Spleen (tissue), 7 donors: Measurements from ENCODE around the gene GYG1.

Experiments used
- POLR2A ChIP-seq, 3 donors: fragments of 450-650 bp; IDR thresholded peaks; one replicate each; pipeline ENCODE4 v1.5.1; 2017; ENCODE audit warnings: antibody characterized with exemption in 3 of 3, mild to moderate bottlenecking in 1 of 3
- POLR2AphosphoS5 ChIP-seq, 3 donors: sonication (generic); formaldehyde crosslinking; IDR thresholded peaks; one replicate each; pipeline ENCODE4 v1.5.1; 2017; ENCODE audit warnings: antibody characterized with exemption in 3 of 3
- TF ChIP-seq, protein P1 (sequence below), 11 experiments: fragments of 200-600 bp in 7 of 11; fragments of 450-650 bp in 4 of 11; sonication (generic) in 4 of 11; IDR thresholded peaks in 8 of 11; conservative IDR thresholded peaks in 3 of 11; 1 replicate in 7 of 11; 2 replicates in 4 of 11; pipeline versions ENCODE4 v1.4.0 to v1.8.0; 2016 to 2021; ENCODE audit warnings: antibody characterized with exemption in 11 of 11, inconsistent platforms in 4 of 11, mild to moderate bottlenecking in 1 of 11
- donor health status: DM: no; HTN: no; CAD: no; lungs with moderate emphysema.
- donor health status: DM: no; HTN: no; CAD: no.
- donor health status: DM: no; HTN: no; CAD: no.

DNA sequence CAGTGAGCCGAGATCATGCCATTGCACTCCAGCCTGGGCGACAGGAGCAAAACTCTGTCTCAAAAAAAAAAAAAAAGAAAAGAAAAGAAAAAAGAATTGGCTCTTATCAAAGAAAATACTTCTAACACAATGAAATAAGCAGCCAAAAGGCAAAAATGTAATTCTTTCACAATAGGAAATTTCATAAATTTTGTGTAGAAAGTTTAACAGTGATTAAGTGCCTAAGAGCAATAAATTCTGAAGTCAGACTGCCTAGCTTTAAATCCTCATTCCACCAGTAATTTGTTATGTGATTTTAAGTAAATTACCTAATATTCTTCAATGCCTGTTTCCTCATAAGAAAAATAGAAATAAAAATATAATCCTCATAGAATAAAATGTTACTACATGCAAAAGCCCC is 70.4 kb downstream of the GYG1 start:
- TF ChIP-seq, protein P1, sequence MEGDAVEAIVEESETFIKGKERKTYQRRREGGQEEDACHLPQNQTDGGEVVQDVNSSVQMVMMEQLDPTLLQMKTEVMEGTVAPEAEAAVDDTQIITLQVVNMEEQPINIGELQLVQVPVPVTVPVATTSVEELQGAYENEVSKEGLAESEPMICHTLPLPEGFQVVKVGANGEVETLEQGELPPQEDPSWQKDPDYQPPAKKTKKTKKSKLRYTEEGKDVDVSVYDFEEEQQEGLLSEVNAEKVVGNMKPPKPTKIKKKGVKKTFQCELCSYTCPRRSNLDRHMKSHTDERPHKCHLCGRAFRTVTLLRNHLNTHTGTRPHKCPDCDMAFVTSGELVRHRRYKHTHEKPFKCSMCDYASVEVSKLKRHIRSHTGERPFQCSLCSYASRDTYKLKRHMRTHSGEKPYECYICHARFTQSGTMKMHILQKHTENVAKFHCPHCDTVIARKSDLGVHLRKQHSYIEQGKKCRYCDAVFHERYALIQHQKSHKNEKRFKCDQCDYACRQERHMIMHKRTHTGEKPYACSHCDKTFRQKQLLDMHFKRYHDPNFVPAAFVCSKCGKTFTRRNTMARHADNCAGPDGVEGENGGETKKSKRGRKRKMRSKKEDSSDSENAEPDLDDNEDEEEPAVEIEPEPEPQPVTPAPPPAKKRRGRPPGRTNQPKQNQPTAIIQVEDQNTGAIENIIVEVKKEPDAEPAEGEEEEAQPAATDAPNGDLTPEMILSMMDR (IDR thresholded peaks at IDR 0.05 in 8 of 11, conservative IDR thresholded peaks at IDR 0.05 in 3 of 11): no peak
- TF ChIP-seq POLR2AphosphoS5 (IDR thresholded peaks at IDR 0.05): no peak
- TF ChIP-seq POLR2A (IDR thresholded peaks at IDR 0.05): no peak
